ENCODE measurements around the gene RFX3. TPM values are rescaled to one million over a fixed set of nuclear protein-coding genes. Genes with fewer than 3 reads are reported as not detected.

Gene RFX3
- total and polyA plus RNA-seq, 2 experiments from 2014 or later, result 5.8 to 7.9 TPM

DNA sequence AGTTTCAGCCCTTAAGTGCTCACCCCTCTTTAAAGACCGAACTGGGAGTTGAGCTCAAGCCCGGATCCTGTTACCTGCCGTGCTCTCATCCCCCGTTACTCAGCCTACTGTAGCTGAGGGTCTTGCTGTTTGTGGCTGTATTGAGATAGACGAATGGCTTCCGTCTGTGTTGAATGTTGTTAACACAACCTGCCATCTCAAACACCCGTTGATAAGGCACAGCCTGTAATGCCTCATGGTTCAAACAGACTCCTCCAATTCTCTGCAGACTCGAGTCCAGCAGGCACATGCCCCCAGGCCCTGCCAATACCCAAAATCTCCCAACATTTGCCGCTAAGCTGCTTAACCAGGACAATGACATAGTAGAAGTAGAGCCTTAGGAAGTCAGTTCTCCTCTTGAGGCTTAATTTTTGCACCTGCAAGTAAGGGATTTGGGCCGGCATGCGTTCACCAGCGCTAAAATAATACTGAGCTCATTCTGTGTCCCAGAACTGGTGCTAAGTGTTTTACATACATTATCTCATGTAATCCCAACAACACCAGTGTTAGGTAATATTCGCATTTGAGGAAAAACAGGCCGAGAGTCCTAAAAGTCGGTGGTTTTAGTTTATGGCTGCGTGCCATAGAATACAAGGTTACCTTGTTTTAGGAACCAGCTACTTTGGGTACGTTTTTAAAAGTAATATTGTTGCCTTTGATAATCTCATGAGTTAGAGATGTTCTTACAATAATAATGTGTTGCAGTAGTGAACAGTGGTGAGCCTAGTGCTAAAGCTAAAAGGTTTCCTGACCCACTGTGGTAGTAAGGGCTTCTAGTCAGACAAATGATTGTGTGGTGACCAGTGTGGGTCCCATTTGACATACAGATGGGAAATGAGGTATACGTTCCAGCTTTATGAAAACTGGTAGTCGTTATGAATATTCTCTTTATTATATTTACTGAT, 1.5 kb upstream of the RFX3 start:
- DNase-seq (ENCODE audit: low spot score), result peak; percentile 35

DNA sequence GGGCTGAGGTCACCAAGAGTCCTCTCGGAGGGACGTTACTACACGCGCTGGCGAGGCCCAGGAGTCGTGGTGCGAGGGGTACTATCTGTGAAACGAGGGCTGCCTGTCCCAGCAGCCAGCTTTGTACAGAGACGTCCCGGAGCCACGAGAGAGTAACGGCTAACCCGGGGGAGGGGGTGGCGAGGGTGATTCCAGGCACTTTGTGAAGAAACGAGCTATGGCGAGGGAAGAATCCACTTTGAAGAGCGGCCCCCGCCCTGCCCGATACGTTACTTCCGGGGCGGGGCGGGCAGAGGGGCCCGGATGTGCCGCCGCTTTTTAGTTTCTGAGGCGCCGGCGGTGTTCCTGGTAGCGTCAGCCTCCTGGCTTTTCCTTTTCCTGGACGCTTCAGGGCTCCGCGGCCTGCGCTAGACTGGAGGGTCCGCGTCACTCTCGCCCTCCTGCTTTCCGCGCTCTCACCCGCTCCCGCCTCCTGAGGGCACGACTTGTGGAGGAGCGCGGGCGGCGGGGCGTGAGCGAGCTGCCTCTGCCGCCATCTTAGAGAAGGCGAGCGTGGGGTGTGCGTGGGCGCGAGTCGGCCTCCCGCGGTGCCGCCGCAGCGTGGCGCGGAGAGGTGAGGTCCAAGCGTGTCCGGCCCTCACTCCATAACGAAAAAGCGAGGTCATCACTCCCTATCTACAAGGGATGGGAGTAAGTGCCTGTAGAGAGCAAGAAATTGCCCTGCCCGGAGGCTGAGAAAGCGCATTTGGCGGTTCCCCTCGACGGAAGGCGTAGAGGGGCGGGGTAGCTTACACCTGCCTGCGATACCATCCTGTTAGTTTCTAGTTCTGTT, 580 bp upstream of the RFX3 start:
- Histone ChIP-seq H3K4me3 (peak overlapping the region; percentile 59), H3K9me3 (ENCODE audit: low read depth) (no peaks in the 10 kb centered on the region), H3K9me2 (replicated peaks; ENCODE audit: insufficient read depth) (no peaks in the 10 kb centered on the region), H3K4me2 (peak overlapping the region; percentile 79), H2AFZ (peak overlapping the region; percentile 88), H3K36me3 (replicated peaks; ENCODE audit: insufficient read depth, low read depth) (no peaks in the 10 kb centered on the region), H4K20me1 (ENCODE audit: insufficient read depth, poor library complexity, severe bottlenecking) (no peaks in the 10 kb centered on the region), H3K27ac (peak overlapping the region; percentile 100), H3K79me2 (peaks cover 69% of the 10 kb centered on the region), H3K4me1 (ENCODE audit: insufficient read depth) (peaks cover 8% of the 10 kb centered on the region), H3K27me3 (no peaks in the 10 kb centered on the region)
- TF ChIP-seq, protein P1, sequence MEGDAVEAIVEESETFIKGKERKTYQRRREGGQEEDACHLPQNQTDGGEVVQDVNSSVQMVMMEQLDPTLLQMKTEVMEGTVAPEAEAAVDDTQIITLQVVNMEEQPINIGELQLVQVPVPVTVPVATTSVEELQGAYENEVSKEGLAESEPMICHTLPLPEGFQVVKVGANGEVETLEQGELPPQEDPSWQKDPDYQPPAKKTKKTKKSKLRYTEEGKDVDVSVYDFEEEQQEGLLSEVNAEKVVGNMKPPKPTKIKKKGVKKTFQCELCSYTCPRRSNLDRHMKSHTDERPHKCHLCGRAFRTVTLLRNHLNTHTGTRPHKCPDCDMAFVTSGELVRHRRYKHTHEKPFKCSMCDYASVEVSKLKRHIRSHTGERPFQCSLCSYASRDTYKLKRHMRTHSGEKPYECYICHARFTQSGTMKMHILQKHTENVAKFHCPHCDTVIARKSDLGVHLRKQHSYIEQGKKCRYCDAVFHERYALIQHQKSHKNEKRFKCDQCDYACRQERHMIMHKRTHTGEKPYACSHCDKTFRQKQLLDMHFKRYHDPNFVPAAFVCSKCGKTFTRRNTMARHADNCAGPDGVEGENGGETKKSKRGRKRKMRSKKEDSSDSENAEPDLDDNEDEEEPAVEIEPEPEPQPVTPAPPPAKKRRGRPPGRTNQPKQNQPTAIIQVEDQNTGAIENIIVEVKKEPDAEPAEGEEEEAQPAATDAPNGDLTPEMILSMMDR (IDR thresholded peaks at IDR 0.05; ENCODE audit: poor library complexity), result no peak
- TF ChIP-seq EZH2phosphoT487 (IDR thresholded peaks at IDR 0.05; ENCODE audit: low read depth, severe bottlenecking, unreplicated experiment) (no peak), EZH2 (IDR thresholded peaks at IDR 0.05; ENCODE audit: borderline replicate concordance) (no peak)
- WGBS (ENCODE audit: low lambda C conversion rate, missing lambda C conversion rate), result under 1% methylated on average over 58 of the region's 74 CpGs
- peak; percentile 93 for DNase-seq (ENCODE audit: low spot score)

More for the DNA sequence above, 1.5 kb upstream of the RFX3 start:
- 20% methylated on average over 19 of the region's 19 CpGs for WGBS (ENCODE audit: low lambda C conversion rate, missing lambda C conversion rate)
- H3K4me2 ChIP-seq, result peak overlapping the region; percentile 79
- H3K9me3 ChIP-seq (ENCODE audit: low read depth), result no peaks in the 10 kb centered on the region
- H3K27ac ChIP-seq, result peak overlapping the region; percentile 100
- TF ChIP-seq, protein P1 (IDR thresholded peaks at IDR 0.05; ENCODE audit: poor library complexity), result no peak
- TF ChIP-seq EZH2 (IDR thresholded peaks at IDR 0.05; ENCODE audit: borderline replicate concordance) (no peak), EZH2phosphoT487 (IDR thresholded peaks at IDR 0.05; ENCODE audit: low read depth, severe bottlenecking, unreplicated experiment) (no peak)
- H3K36me3 ChIP-seq (replicated peaks; ENCODE audit: insufficient read depth, low read depth), result no peaks in the 10 kb centered on the region
- peaks cover 60% of the 10 kb centered on the region for H3K79me2 ChIP-seq
- peak overlapping the region; percentile 59 for H3K4me3 ChIP-seq
- H3K9me2 ChIP-seq (replicated peaks; ENCODE audit: insufficient read depth), result no peaks in the 10 kb centered on the region
- peaks cover 8% of the 10 kb centered on the region for H3K4me1 ChIP-seq (ENCODE audit: insufficient read depth)
- peak overlapping the region; percentile 88 for H2AFZ ChIP-seq
- no peaks in the 10 kb centered on the region for H4K20me1 ChIP-seq (ENCODE audit: insufficient read depth, poor library complexity, severe bottlenecking)
- H3K27me3 ChIP-seq, result no peaks in the 10 kb centered on the region

DNA sequence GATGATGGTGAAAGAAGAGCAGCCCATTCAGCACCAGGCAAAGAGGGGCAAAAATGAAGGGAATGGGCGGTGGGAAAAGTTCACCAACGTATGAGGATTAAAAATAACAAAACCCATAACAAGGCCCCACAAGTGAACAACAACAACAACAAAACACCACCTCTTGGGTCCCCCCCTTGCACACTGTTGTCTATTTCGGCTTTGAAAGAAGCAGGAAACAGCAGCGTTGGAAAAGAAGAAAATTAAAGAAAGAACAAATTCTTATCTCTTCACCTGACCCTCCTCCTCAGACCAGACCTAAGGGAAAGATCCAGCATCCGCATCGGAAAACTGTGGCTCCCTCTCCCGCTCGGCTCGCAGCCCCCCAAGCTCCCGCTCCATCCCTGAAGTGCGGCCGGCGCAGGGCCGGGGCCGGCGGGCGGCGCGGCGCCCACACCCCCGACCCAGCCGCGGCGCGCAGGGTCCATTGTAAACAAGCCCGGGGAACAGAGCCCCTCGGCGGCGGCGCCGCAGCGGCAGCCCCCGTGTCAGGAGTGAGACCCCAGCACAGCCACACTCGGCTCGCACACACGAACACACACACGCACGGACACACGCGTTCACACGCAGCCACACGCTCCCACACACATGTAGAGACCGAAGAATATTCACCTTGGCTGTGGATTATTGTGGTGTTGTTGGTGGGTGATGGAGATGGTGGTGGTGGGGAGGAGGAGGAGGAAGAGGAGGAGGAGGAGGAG, 535 bp downstream of the RFX3 start:
- peak overlapping the region; percentile 91 for H3K4me3 ChIP-seq
- peak; percentile 34 for DNase-seq (ENCODE audit: low spot score)
- peak overlapping the region; percentile 91 for H2AFZ ChIP-seq
- no peaks in the 10 kb centered on the region for H4K20me1 ChIP-seq (ENCODE audit: insufficient read depth, poor library complexity, severe bottlenecking)
- H3K36me3 ChIP-seq (replicated peaks; ENCODE audit: insufficient read depth, low read depth), result no peaks in the 10 kb centered on the region
- peaks cover 8% of the 10 kb centered on the region for H3K4me1 ChIP-seq (ENCODE audit: insufficient read depth)
- H3K27ac ChIP-seq, result peak overlapping the region; percentile 100
- WGBS (ENCODE audit: low lambda C conversion rate, missing lambda C conversion rate), result 2% methylated on average over 43 of the region's 43 CpGs
- no peaks in the 10 kb centered on the region for H3K9me2 ChIP-seq (replicated peaks; ENCODE audit: insufficient read depth)
- no peaks in the 10 kb centered on the region for H3K9me3 ChIP-seq (ENCODE audit: low read depth)
- H3K79me2 ChIP-seq, result peaks cover 77% of the 10 kb centered on the region
- TF ChIP-seq EZH2phosphoT487 (IDR thresholded peaks at IDR 0.05; ENCODE audit: low read depth, severe bottlenecking, unreplicated experiment), result no peak
- no peaks in the 10 kb centered on the region for H3K27me3 ChIP-seq
- H3K4me2 ChIP-seq, result peak overlapping the region; percentile 82
